ENCODE data around the gene MTCL3.

Gene MTCL3

DNA sequence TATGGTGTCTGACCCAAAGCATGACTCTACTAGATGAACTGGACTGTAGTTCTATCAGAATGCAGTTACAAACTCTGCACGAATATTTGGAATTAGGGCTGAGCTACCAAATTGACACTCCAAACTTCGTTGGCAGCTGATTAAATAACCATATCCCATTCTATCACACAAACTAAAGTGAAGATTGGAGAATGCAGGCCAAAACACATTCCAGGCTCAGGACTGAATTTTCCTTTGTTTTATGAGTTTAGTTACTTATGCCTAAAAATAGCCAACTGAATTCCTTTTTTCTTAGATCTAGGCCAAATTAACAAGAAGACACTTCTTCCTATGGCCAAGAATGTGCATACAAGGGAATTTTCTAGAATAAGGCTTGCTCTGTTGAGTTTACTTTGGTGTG lies 50.2 kb downstream of the MTCL3 start:
- no peak overlapping the region for H3K23ac ChIP-seq (ENCODE audit: insufficient read length, low read depth, low read length)
- H4K5ac ChIP-seq (ENCODE audit: insufficient read length, low read depth, low read length), result no peak overlapping the region
- H4K20me1 ChIP-seq (ENCODE audit: control insufficient read depth, insufficient read depth, insufficient read length), result no peaks in the 10 kb centered on the region
- no CpG with 5 or more reads among the region's 2 CpGs for WGBS (ENCODE audit: extremely low coverage, insufficient read length, low lambda C conversion rate)
- H3K4me1 ChIP-seq (ENCODE audit: insufficient read depth, low read length), result peaks cover 2% of the 10 kb centered on the region
- no peak overlapping the region for H3K27ac ChIP-seq (ENCODE audit: insufficient read length, low read depth, low read length)
- no peaks in the 10 kb centered on the region for H3K79me1 ChIP-seq (ENCODE audit: insufficient read depth, low read depth, low read length, poor library complexity, severe bottlenecking)
- H3K4me1 Mint-ChIP-seq, result peaks cover 16% of the 10 kb centered on the region in 2 experiments; a peak in 3 of 4 replicates
- H2BK15ac ChIP-seq (ENCODE audit: low read depth, low read length), result no peak overlapping the region
- DNase-seq, result no peak
- H2AFZ ChIP-seq (ENCODE audit: low read length), result no peak overlapping the region
- H3K56ac ChIP-seq (ENCODE audit: insufficient read length, low read depth, low read length), result no peak overlapping the region
- H3K27me3 Mint-ChIP-seq (ENCODE audit: low read depth), result no peaks in the 10 kb centered on the region
- no peak overlapping the region for H2BK5ac ChIP-seq (ENCODE audit: insufficient read length, low read length)
- H3K4me2 ChIP-seq (ENCODE audit: insufficient read depth, insufficient read length, low read length), result no peak overlapping the region
- H3T11ph ChIP-seq (ENCODE audit: low read length), result no peak overlapping the region
- no peak overlapping the region for H2BK120ac ChIP-seq (ENCODE audit: low read depth, low read length, poor library complexity, severe bottlenecking)
- H4K91ac ChIP-seq (ENCODE audit: insufficient read length, low read depth, low read length), result no peak overlapping the region
- no peaks in the 10 kb centered on the region for H3K23me2 ChIP-seq (ENCODE audit: insufficient read length, low read depth, low read length, poor library complexity, severe bottlenecking)
- H3K9me3 ChIP-seq (ENCODE audit: control insufficient read depth, low read depth, low read length), result no peaks in the 10 kb centered on the region
- TF ChIP-seq, protein P1, sequence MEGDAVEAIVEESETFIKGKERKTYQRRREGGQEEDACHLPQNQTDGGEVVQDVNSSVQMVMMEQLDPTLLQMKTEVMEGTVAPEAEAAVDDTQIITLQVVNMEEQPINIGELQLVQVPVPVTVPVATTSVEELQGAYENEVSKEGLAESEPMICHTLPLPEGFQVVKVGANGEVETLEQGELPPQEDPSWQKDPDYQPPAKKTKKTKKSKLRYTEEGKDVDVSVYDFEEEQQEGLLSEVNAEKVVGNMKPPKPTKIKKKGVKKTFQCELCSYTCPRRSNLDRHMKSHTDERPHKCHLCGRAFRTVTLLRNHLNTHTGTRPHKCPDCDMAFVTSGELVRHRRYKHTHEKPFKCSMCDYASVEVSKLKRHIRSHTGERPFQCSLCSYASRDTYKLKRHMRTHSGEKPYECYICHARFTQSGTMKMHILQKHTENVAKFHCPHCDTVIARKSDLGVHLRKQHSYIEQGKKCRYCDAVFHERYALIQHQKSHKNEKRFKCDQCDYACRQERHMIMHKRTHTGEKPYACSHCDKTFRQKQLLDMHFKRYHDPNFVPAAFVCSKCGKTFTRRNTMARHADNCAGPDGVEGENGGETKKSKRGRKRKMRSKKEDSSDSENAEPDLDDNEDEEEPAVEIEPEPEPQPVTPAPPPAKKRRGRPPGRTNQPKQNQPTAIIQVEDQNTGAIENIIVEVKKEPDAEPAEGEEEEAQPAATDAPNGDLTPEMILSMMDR (conservative IDR thresholded peaks at IDR 0.05), result no peak
- H3K27me3 ChIP-seq (ENCODE audit: insufficient read depth, low read length), result no peaks in the 10 kb centered on the region
- no peak overlapping the region for H3K27ac Mint-ChIP-seq
- H2BK20ac ChIP-seq (ENCODE audit: low read depth, low read length, poor library complexity, severe bottlenecking), result no peak overlapping the region
- no peak overlapping the region for H3K14ac ChIP-seq (ENCODE audit: insufficient read depth, low read length)
- no peak overlapping the region for H3K4me3 Mint-ChIP-seq
- H2BK12ac ChIP-seq (ENCODE audit: insufficient read length, low read depth, low read length), result no peak overlapping the region
- no peaks in the 10 kb centered on the region for H3K79me2 ChIP-seq (ENCODE audit: insufficient read depth, low read length)
- H2AK5ac ChIP-seq (ENCODE audit: insufficient read length, low read length), result no peak overlapping the region
- H3K9me3 Mint-ChIP-seq, result no peaks in the 10 kb centered on the region
- H4K8ac ChIP-seq (replicated peaks; ENCODE audit: insufficient read length, low read depth, low read length), result no peak overlapping the region
- no peak overlapping the region for H3K4ac ChIP-seq (ENCODE audit: low read depth, low read length)
- H3K9ac ChIP-seq (ENCODE audit: extremely low read depth, insufficient read length, low read length), result no peak overlapping the region
- H3K36me3 Mint-ChIP-seq (ENCODE audit: insufficient read depth in 1 of 3, low read depth in 3 of 3), result peaks cover 3 to 15% (median 12%) of the 10 kb centered on the region in 3 experiments; a peak in 5 of 7 replicates
- H3K18ac ChIP-seq (ENCODE audit: insufficient read length, low read depth, low read length), result no peak overlapping the region

All from H9 (cell line).